ENCODE data around the gene WIPF2.
"Not testable (repeated sequence)": the region's sequence is repeated elsewhere in the genome, so short reads cannot be mapped to it uniquely, and the experiment has no call there.

The WIPF2 gene

DNA sequence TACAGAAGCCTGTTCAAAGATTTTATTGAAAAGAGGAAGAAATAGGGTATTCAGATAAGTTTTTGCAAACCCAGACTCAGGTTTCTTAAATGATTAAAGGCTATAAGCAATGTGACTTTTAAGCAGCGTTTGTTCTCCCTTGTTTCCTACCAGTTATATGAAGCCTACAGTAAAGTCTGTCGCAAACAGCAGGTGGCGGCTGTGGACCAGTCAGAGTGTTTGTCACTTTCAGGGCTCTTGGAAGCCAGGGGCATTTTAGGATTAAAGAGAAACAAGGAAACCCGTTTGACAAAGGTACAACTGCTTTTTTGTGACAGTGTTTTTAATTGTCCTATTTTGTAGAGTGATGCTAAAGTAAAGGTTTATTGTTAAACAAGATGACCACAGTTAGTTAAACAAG is 82.2 kb downstream of the WIPF2 start:
- no peaks in the 10 kb centered on the region for H3K9me3 ChIP-seq (ENCODE audit: control extremely low read depth in 1 of 5, control insufficient read depth in 4 of 5, insufficient read depth in 2 of 5, low read depth in 1 of 5, low read length in 4 of 5)
- ChIA-PET CTCF (interaction anchor here (1.4 to 50.4 kb wide), 6 partner anchors 11 to 82 kb away, joined by 3 to 1388 read pairs (median 58); partner anchors contain the start of genes GJD3 and WIPF2), POLR2A (no interaction called here)
- H3K4me3 ChIP-seq (ENCODE audit: control insufficient read depth in 1 of 7, extremely low read depth in 1 of 7, insufficient read depth in 4 of 7, low read depth in 2 of 7, low read length in 6 of 7), result no peak overlapping the region
- DNase-seq, result peak in 2 of 3 donors; percentile 42 to 43
- peaks cover 7 to 21% (median 9%) of the 10 kb centered on the region in 4 experiments for H3K4me1 ChIP-seq (ENCODE audit: control extremely low read depth in 1 of 4, control insufficient read depth in 4 of 4, insufficient read depth in 4 of 4, low read length in 3 of 4)
- H3K27me3 ChIP-seq (replicated peaks in 2 of 5; ENCODE audit: control insufficient read depth in 4 of 5, insufficient read depth in 5 of 5, low read length in 4 of 5), result no peaks in the 10 kb centered on the region
- H3K36me3 ChIP-seq (ENCODE audit: control insufficient read depth in 4 of 4, insufficient read depth in 4 of 4, low read length in 3 of 4), result peaks cover 6 to 76% (median 9%) of the 10 kb centered on the region in 4 experiments
- H3K27ac ChIP-seq (ENCODE audit: insufficient read depth in 1 of 2, low read depth in 1 of 2, low read length in 2 of 2, poor library complexity in 1 of 2, severe bottlenecking in 2 of 2), result no peak overlapping the region
- 86% methylated on average over 4 of the region's 4 CpGs for WGBS (ENCODE audit: insufficient coverage)

GRCh38 chr17:40303009-40303657 is 84.0 kb downstream of the WIPF2 start:
- ChIA-PET POLR2A (interaction anchor here (0.8 to 2.3 kb wide), 5 partner anchors 9 to 52 kb away, joined by 3 to 7 read pairs (median 3); no protein-coding TSS in a partner anchor), CTCF (interaction anchor here (0.6 to 50.4 kb wide), 12 partner anchors 9 to 113 kb away, joined by 3 to 1388 read pairs (median 10); partner anchors contain the start of genes CDC6 and GJD3)
- DNase-seq, result peak; percentile 82 to 88 (median 83)
- Histone ChIP-seq H3K9me3 (ENCODE audit: control extremely low read depth in 1 of 5, control insufficient read depth in 4 of 5, insufficient read depth in 2 of 5, low read depth in 1 of 5, low read length in 4 of 5) (no peaks in the 10 kb centered on the region), H3K27ac (ENCODE audit: insufficient read depth in 1 of 2, low read depth in 1 of 2, low read length in 2 of 2, poor library complexity in 1 of 2, severe bottlenecking in 2 of 2) (no peak overlapping the region), H3K4me3 (ENCODE audit: control insufficient read depth in 1 of 7, extremely low read depth in 1 of 7, insufficient read depth in 4 of 7, low read depth in 2 of 7, low read length in 6 of 7) (no peak overlapping the region), H3K27me3 (replicated peaks in 2 of 5; ENCODE audit: control insufficient read depth in 4 of 5, insufficient read depth in 5 of 5, low read length in 4 of 5) (no peaks in the 10 kb centered on the region), H3K4me1 (ENCODE audit: control extremely low read depth in 1 of 4, control insufficient read depth in 4 of 4, insufficient read depth in 4 of 4, low read length in 3 of 4) (peaks cover 16 to 39% (median 26%) of the 10 kb centered on the region in 4 experiments), H3K36me3 (ENCODE audit: control insufficient read depth in 4 of 4, insufficient read depth in 4 of 4, low read length in 3 of 4) (peaks cover 5 to 60% (median 6%) of the 10 kb centered on the region in 4 experiments)
- 63% methylated on average over 4 of the region's 4 CpGs for WGBS (ENCODE audit: insufficient coverage)

DNA sequence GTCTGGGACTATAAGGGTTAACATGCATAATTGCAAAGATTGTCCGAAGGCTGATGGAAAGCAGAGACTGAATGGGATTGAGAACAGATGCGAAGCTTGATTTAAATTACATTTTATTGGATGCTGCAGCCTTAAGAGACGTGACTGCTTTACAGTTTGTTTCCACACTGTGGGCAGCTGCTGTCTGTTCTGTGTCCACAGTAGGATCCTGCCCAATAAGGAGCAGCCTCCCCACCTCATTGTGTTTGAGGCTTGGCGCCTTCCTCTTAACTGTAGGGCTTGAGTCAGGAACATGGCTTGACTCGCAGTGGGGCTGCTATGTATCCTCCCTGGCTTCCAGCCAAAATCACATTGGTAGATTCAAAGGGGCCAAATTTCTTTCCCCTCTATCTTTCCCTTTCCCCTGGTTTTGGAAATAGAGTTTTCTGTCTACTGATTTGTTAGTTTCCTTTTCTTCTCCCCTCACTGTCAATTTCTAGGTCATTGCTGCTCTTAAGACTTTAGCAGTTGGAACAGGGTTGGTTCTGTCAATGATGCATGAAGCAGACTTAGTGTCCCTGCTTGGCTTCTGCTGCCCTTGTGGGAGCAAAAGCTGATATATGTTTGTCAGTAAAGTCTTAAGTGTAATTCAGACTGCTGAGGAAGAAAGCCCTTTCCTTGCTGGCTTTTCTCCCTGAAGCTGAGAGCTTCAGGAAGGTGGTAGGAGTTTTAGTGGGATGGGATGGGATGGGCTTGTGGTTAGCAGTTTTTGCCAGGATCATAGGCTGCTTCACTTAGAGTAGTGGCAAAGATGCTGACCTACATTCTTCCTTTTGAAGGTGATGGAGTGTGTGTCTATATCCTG is 84.8 kb downstream of the WIPF2 start:
- peaks cover 2 to 52% (median 5%) of the 10 kb centered on the region in 4 experiments for H3K36me3 ChIP-seq (ENCODE audit: control insufficient read depth in 4 of 4, insufficient read depth in 4 of 4, low read length in 3 of 4)
- no peaks in the 10 kb centered on the region for H3K9me3 ChIP-seq (ENCODE audit: control extremely low read depth in 1 of 5, control insufficient read depth in 4 of 5, insufficient read depth in 2 of 5, low read depth in 1 of 5, low read length in 4 of 5)
- no peak overlapping the region for H3K27ac ChIP-seq (ENCODE audit: insufficient read depth in 1 of 2, low read depth in 1 of 2, low read length in 2 of 2, poor library complexity in 1 of 2, severe bottlenecking in 2 of 2)
- ChIA-PET POLR2A (interaction anchor here (0.8 to 2.3 kb wide), 4 partner anchors 8 to 51 kb away, joined by 3 to 7 read pairs (median 4); no protein-coding TSS in a partner anchor), CTCF (interaction anchor here (0.6 to 50.4 kb wide), 14 partner anchors 10 to 228 kb away, joined by 3 to 1388 read pairs (median 8); partner anchors contain the start of genes CDC6 and GJD3)
- 97% methylated on average over 4 of the region's 5 CpGs for WGBS (ENCODE audit: insufficient coverage)
- peaks cover 23 to 47% (median 34%) of the 10 kb centered on the region in 4 experiments for H3K4me1 ChIP-seq (ENCODE audit: control extremely low read depth in 1 of 4, control insufficient read depth in 4 of 4, insufficient read depth in 4 of 4, low read length in 3 of 4)
- no peaks in the 10 kb centered on the region for H3K27me3 ChIP-seq (replicated peaks in 2 of 5; ENCODE audit: control insufficient read depth in 4 of 5, insufficient read depth in 5 of 5, low read length in 4 of 5)
- peak in 1 of 3 donors; percentile 22 for DNase-seq
- no peak overlapping the region for H3K4me3 ChIP-seq (ENCODE audit: control insufficient read depth in 1 of 7, extremely low read depth in 1 of 7, insufficient read depth in 4 of 7, low read depth in 2 of 7, low read length in 6 of 7)

DNA sequence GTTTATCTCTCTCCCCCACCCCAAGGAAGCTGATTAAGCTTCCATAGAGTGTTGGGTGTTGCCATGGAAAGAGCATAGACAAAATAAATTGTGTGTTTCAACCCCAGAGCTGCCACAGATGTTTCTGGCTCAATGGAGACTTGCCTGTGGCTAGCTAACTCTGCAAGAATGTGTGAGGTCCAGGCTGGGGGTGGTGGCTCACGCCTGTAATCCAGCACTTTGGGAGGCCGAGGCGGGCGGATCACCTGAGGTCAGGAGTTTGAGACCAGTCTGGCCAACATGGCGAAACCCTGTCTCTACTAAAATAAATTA is 85.4 kb downstream of the WIPF2 start:
- not testable (repeated sequence) for H3K27me3 ChIP-seq (replicated peaks in 2 of 5; ENCODE audit: control insufficient read depth in 4 of 5, insufficient read depth in 5 of 5, low read length in 4 of 5); H3K9me3 ChIP-seq (ENCODE audit: control extremely low read depth in 1 of 5, control insufficient read depth in 4 of 5, insufficient read depth in 2 of 5, low read depth in 1 of 5, low read length in 4 of 5); DNase-seq; H3K4me3 ChIP-seq (ENCODE audit: control insufficient read depth in 1 of 7, extremely low read depth in 1 of 7, insufficient read depth in 4 of 7, low read depth in 2 of 7, low read length in 6 of 7); H3K27ac ChIP-seq (ENCODE audit: insufficient read depth in 1 of 2, low read depth in 1 of 2, low read length in 2 of 2, poor library complexity in 1 of 2, severe bottlenecking in 2 of 2)
- ChIA-PET CTCF (interaction anchor here (0.7 to 50.4 kb wide), 10 partner anchors 11 to 228 kb away, joined by 3 to 1388 read pairs (median 11); partner anchors contain the start of gene GJD3), POLR2A (interaction anchor here (2.3 kb wide), 1 partner anchor 49 kb away, joined by 5 read pairs; no protein-coding TSS in a partner anchor)
- H3K4me1 ChIP-seq (ENCODE audit: control extremely low read depth in 1 of 4, control insufficient read depth in 4 of 4, insufficient read depth in 4 of 4, low read length in 3 of 4), result peaks cover 23 to 53% (median 40%) of the 10 kb centered on the region in 4 experiments
- peaks cover 2 to 49% (median 4%) of the 10 kb centered on the region in 4 experiments for H3K36me3 ChIP-seq (ENCODE audit: control insufficient read depth in 4 of 4, insufficient read depth in 4 of 4, low read length in 3 of 4)
- WGBS (ENCODE audit: insufficient coverage), result 100% methylated on average over 1 of the region's 5 CpGs

GRCh38 chr17:40304866-40305265 is 85.8 kb downstream of the WIPF2 start:
- H3K36me3 ChIP-seq (ENCODE audit: control insufficient read depth in 4 of 4, insufficient read depth in 4 of 4, low read length in 3 of 4), result peaks cover 2 to 46% (median 4%) of the 10 kb centered on the region in 4 experiments
- not testable (repeated sequence) for H3K27ac ChIP-seq (ENCODE audit: insufficient read depth in 1 of 2, low read depth in 1 of 2, low read length in 2 of 2, poor library complexity in 1 of 2, severe bottlenecking in 2 of 2); H3K27me3 ChIP-seq (replicated peaks in 2 of 5; ENCODE audit: control insufficient read depth in 4 of 5, insufficient read depth in 5 of 5, low read length in 4 of 5); H3K9me3 ChIP-seq (ENCODE audit: control extremely low read depth in 1 of 5, control insufficient read depth in 4 of 5, insufficient read depth in 2 of 5, low read depth in 1 of 5, low read length in 4 of 5); H3K4me3 ChIP-seq (ENCODE audit: control insufficient read depth in 1 of 7, extremely low read depth in 1 of 7, insufficient read depth in 4 of 7, low read depth in 2 of 7, low read length in 6 of 7); DNase-seq
- ChIA-PET POLR2A (interaction anchor here (1.4 kb wide), 1 partner anchor 18 kb away, joined by 3 read pairs; no protein-coding TSS in a partner anchor), CTCF (interaction anchor here (0.7 to 50.4 kb wide), 10 partner anchors 11 to 227 kb away, joined by 3 to 1388 read pairs (median 8); partner anchors contain the start of gene GJD3)
- 100% methylated on average over 2 of the region's 5 CpGs for WGBS (ENCODE audit: insufficient coverage)
- peaks cover 23 to 56% (median 44%) of the 10 kb centered on the region in 4 experiments for H3K4me1 ChIP-seq (ENCODE audit: control extremely low read depth in 1 of 4, control insufficient read depth in 4 of 4, insufficient read depth in 4 of 4, low read length in 3 of 4)

GRCh38 chr17:40306395-40306794 is 87.3 kb downstream of the WIPF2 start:
- H3K9me3 ChIP-seq (ENCODE audit: control extremely low read depth in 1 of 5, control insufficient read depth in 4 of 5, insufficient read depth in 2 of 5, low read depth in 1 of 5, low read length in 4 of 5), result no peaks in the 10 kb centered on the region
- CTCF ChIA-PET, result interaction anchor here (1.0 to 50.4 kb wide), 8 partner anchors 9 to 109 kb away, joined by 4 to 1388 read pairs (median 10); partner anchors contain the start of gene GJD3
- H3K4me1 ChIP-seq (ENCODE audit: control extremely low read depth in 1 of 4, control insufficient read depth in 4 of 4, insufficient read depth in 4 of 4, low read length in 3 of 4), result peaks cover 31 to 72% (median 56%) of the 10 kb centered on the region in 4 experiments
- WGBS (ENCODE audit: insufficient coverage), result 81% methylated on average over 2 of the region's 2 CpGs
- H3K4me3 ChIP-seq (ENCODE audit: control insufficient read depth in 1 of 7, extremely low read depth in 1 of 7, insufficient read depth in 4 of 7, low read depth in 2 of 7, low read length in 6 of 7), result no peak overlapping the region
- peak overlapping the region in 1 of 2 experiments; percentile 35 for H3K27ac ChIP-seq (ENCODE audit: insufficient read depth in 1 of 2, low read depth in 1 of 2, low read length in 2 of 2, poor library complexity in 1 of 2, severe bottlenecking in 2 of 2)
- peaks cover 0 to 32% (median 0%) of the 10 kb centered on the region in 4 experiments for H3K36me3 ChIP-seq (ENCODE audit: control insufficient read depth in 4 of 4, insufficient read depth in 4 of 4, low read length in 3 of 4)
- H3K27me3 ChIP-seq (replicated peaks in 2 of 5; ENCODE audit: control insufficient read depth in 4 of 5, insufficient read depth in 5 of 5, low read length in 4 of 5), result no peaks in the 10 kb centered on the region
- DNase-seq, result no peak
- POLR2A ChIA-PET, result interaction anchor here (1.4 to 1.6 kb wide), 4 partner anchors 16 to 36 kb away, joined by 3 to 10 read pairs (median 6); no protein-coding TSS in a partner anchor

Measured in common myeloid progenitor, CD34-positive (primary cell).